ENCODE measurements around the gene DYRK1A.

Gene DYRK1A

GRCh38 chr21:37365517-37366481 is 774 bp upstream of the DYRK1A start:
- peak; percentile 9 to 60 for DNase-seq (ENCODE audit: low read depth in 1 of 2, low spot score in 1 of 2)

GRCh38 chr21:37367336-37367702 is 746 bp downstream of the DYRK1A start:
- DNase-seq (ENCODE audit: low read depth in 1 of 2, low spot score in 1 of 2) = peak in 1 of 2 donors; percentile 17

DNA sequence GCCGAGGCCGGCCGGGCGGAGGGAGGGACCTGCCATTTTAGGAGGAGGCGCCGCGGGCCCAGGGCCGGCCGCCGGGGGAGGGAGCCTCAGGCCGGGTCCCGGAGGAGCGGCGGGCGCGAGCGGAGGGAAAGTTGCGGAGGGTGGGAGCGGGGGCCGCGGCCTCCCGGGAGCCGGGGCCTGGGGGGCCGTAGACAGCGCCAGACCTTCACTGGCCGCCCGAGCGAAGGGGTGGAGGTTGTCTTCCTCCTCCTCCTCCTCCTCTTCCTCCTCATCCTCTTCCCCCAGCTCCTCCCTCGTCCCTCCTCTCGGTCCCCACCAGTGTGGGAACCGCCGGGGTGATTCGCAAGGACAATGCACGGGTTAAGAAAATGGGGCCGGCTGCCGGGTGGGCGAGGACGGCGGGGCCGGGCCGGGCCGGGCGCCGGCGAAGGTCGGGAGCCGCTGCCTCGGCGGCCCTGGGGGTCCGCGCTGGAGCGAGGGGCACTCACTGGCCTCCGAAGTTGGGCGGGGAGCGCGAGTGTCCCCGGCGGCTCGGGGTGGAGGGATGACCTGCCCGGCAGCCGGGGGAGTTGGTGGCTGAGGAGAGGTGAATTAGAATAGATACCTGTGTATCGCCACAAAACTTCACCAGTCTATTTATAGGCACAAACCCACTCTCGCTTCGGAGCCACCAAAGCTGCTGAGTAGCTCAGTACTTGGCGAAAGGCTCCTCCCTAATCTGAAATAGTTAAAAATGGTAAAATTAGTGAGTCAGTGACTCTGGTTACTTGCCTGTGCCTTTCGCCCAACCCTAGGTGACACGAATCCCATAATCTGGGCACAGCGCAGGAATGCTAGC is 1.3 kb downstream of the DYRK1A start:
- no peak for DNase-seq (ENCODE audit: low read depth in 1 of 2, low spot score in 1 of 2)

DNA sequence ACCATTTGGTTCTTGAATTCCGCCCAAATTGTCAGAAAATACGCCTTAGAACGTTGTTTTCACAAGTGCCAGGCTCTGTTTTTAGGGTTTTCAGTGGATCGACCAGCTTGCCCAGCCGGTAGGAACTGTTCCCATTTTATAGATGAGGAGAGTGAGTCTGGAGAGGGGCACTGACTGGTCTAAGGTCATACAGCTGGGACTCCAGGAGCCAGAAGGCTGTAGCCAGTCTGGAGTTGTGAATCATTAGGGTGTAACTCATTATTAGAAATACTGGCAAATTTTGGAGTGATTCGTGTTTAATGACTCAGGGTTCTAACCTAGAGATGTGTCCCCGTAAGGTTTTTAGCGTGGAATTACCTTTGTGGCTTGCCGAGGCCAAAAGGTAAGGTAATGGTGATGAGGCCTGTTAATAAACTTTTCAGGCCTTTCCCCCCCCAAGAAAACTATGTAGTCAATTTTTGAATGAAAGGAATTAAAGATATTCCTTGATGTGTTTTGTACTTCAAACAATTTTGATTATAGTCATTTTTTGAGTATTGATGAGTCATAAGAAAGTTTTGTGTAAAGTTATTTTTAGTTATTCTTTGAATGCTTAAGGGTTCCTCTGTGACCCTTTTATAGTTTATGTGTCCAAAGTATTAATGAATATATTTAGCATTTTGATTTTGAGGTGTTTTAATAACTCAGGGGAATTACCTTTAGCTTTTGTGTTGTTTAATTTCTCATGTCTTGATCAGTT is 2.1 kb downstream of the DYRK1A start:
- DNase-seq (ENCODE audit: low read depth in 1 of 2, low spot score in 1 of 2) = no peak

- no peak for DNase-seq (ENCODE audit: low read depth in 1 of 2, low spot score in 1 of 2)
Measured at GRCh38 chr21:37369307-37369854, 2.8 kb downstream of the DYRK1A start.

- no peak for DNase-seq (ENCODE audit: low read depth in 1 of 2, low spot score in 1 of 2)
Measured at GRCh38 chr21:37370152-37371040, 3.8 kb downstream of the DYRK1A start.

DNA sequence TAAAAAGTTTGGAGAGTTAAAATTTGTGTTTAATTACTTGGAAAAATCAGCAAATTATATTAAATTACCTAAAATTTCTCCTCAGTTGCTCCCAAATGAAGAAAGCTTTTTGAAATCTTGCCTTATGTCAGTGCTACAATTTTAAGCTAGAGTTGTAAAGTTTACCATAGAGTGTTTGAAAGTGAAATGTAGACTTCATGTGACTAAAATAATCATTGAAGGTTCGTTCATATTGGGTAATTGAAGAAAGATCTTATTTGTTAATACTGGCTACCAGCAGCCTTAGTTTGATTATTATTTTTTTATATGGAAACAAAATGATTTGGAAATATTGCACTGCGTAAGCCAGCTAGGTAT is 4.4 kb downstream of the DYRK1A start:
- DNase-seq (ENCODE audit: low read depth in 1 of 2, low spot score in 1 of 2) = no peak

DNA sequence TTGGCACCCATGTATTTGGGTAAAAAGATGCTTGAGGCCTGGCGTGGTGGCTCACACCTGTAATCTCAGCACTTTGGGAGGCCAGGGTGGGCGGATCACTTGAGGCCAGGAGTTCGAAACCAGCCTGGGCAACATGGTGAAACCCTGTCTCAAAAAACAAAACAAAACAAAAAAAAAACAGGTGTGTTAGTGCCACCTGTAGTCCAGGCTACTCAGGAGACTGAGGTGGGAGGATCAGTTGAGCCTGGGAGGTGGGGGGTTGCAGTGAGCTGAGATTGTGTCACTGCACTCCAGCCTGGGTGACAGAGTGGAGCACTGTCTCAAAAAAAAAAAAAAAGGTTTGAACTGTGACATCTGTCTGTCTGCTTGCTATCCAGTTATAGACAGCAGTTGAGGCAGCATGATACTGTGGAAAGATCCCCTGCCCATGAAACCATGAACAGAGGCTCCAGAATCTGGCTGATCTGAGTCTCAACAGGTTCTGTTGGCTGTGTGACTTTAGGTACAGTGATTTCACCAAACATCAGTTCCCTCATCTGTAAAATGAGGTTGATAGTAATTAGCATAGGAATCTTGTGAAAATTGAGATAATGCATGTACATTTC is 5.7 kb downstream of the DYRK1A start:
- no peak for DNase-seq (ENCODE audit: low read depth in 1 of 2, low spot score in 1 of 2)

- no peak for DNase-seq (ENCODE audit: low read depth in 1 of 2, low spot score in 1 of 2)
Measured at GRCh38 chr21:37372951-37373350, 6.4 kb downstream of the DYRK1A start.

DNA sequence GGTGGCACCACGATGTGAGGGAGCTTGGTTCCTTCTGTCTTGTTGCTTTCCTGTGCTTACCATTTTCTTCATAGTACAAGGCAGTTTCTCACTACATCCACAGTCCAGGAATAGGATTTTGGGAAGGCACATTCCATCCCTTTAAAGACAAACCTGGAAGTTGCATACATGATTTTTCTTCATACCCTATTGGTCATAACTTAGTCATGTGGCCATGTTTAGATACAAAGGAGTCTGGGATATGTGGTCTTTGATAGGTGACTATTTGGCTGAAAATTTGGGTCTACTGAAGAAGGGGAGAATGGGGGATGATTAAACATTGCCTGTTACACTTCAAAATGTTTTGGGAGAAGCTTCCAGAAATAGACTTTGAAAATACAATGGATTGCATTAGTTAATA is 7.0 kb downstream of the DYRK1A start:
- no peak for DNase-seq (ENCODE audit: low read depth in 1 of 2, low spot score in 1 of 2)

DNA sequence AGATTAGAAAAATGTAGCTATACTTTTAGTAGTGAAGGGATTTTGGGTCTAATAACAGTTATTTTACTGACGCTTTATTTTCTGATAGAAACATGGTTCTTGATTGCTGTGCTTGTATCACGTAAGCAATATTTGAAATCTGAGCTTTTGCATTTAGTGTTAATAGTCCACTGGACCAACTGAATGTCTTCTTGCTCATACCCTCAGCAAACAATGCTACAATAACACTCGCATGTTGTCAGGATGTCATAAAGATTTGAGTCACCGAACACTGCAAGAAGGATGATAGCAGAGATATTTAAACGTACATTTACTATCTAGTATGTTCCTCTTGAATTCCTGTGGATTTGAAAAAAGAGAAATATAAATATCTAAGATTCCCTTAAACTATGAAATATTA is 7.5 kb downstream of the DYRK1A start:
- no peak for DNase-seq (ENCODE audit: low read depth in 1 of 2, low spot score in 1 of 2)

DNA sequence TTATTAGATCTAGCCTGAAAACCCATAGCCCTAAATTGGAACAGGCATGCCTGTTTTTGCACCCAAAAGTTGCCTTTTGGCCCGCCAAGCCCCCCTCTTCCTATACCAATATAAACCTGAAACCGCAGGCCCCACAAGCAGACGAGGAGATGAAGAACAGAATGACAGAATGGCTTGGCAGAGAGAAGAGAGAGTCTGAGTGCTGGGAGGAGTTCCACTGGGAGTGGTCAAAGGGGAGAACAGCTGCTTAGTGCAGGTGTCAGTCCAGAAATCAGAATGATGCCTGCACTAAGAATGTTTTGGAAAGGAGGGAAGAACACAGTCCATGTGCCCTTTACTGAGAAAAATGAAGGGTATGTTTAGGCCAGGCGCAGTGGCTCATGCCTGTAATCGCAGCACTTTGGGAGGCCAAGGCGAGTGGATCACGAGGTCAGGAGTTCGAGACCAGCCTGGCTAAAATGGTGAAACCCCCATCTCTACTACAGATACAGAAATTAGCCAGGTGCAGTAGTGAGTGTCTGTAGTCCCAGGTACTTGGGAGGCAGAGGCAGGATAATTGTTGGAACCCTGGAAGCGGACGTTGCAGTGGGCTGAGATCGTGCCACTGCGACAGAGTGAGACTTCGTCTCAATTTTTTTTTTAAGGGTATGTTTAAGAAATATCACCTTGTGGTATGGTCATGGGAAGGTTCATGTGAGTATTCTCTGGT is 9.4 kb downstream of the DYRK1A start:
- no peak for DNase-seq (ENCODE audit: low read depth in 1 of 2, low spot score in 1 of 2)

- no peak for DNase-seq (ENCODE audit: low read depth in 1 of 2, low spot score in 1 of 2)
Measured at GRCh38 chr21:37378700-37379139, 12.1 kb downstream of the DYRK1A start.

DNA sequence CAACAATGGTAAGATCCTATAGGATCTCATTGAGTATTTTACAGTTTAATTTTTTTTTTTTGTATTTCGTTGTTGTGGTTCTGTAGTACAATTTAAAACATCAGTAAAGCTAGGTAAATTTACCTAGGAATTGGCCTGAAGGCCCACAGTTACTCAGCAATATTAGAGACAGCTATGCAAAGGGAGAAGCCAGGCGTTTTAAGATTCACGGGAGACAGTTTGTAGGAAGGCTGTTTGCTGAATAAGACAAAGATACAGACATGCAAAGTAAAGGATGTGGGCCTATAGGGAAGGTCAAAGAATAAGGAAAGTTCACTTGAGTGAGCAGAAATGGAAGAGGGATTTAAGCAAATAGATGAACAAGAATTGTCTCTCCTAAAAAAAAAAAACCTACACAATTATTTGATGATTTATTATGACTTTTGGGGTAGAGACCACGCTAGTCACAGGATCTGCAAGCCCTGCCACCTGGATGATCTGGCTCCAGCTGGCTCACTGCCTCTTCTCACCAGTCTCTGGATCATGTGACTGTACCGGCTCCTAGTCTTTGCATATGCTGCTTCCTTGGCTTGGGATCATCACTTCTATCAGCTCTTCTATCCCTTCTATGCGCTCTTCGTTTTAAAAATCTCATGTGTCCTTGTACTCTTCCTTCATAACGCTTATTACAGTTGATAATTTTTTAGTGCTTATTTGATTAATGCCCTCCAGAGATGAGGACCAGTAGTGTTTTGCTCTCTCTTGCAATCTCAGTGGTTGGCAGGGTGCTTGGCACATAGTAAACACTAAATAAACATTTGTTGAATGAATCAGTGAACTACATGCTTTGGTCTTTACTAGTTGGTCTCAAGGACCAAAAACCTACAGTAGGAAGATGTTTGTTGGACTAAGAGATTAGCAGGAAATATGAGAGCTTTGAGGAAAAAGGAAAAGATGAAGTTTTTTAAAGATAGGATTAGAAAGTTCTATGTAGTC is 14.1 kb downstream of the DYRK1A start:
- DNase-seq (ENCODE audit: low read depth in 1 of 2, low spot score in 1 of 2) = no peak

GRCh38 chr21:37381883-37382585 is 15.5 kb downstream of the DYRK1A start:
- no peak for DNase-seq (ENCODE audit: low read depth in 1 of 2, low spot score in 1 of 2)

- DNase-seq (ENCODE audit: low read depth in 1 of 2, low spot score in 1 of 2) = no peak
Measured at GRCh38 chr21:37383086-37383485, 16.5 kb downstream of the DYRK1A start.

DNA sequence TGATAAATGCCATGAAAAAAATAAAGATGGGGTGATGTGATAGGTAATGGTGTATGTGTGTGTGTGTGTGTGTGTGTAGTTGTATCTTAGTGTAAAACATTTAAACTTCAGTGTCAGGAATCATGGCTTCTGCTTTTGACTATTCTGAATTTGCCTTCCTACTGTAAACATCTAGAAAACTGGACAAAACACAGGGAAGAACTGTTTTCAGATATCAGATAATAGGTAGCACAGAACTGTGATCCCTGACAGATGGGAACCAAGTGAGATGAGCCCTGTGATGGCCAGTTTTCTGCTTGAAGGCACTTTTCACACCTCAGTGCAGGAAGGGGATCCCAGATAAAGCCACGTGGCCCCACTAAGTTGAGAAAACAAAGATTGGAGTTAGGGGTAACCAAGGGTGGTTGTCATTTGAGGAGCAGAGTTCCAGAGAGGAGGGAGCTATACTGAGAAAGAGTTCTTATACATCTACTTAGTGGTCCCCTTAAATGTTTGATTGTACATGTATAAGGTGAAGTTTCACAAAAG is 17.3 kb downstream of the DYRK1A start:
- DNase-seq (ENCODE audit: low read depth in 1 of 2, low spot score in 1 of 2) = no peak

All from activated T-helper 1 cell treated with anti-CD3 and anti-CD28 coated beads, Interleukin-2, amount 50 U/mL, for 16 hours (primary cell).